ENCODE measurements around the gene PEX12.
A peak's percentile ranks its signal among the peaks of the same experiment; 100 is the strongest.

PEX12 gene

DNA sequence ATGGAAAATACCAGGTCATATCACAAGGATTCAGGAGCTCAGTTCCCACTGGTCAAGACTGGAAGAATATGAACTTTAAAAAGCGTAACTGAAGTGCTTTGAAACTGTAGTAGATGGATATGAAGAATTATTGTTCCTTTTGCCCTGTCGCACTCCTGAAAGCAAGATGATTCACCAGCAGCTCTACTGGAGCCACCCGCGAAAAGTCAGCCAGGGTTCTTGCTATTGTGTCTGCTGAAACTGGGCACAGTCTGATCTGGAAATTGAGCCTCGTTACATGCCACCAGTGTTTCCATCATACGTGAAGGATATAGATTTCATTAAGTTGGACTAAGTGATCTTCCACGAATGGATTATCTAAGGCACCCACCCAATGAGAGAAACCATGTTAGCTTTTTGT is 25.3 kb upstream of the PEX12 start:
- no peaks in the 10 kb centered on the region; the same call in 1 of the 2 replicates for H3K9me3 ChIP-seq
- H3K4me1 ChIP-seq: no peaks in the 10 kb centered on the region
- H3K4me3 ChIP-seq (ENCODE audit: low read depth, low read length): no peak overlapping the region
- TF ChIP-seq CTCF (IDR thresholded peaks at IDR 0.05; ENCODE audit: low read depth, low read length): no peak
- peaks cover 45% of the 10 kb centered on the region for H3K36me3 ChIP-seq
- DNase-seq: no peak
- H3K27me3 ChIP-seq: no peaks in the 10 kb centered on the region

DNA sequence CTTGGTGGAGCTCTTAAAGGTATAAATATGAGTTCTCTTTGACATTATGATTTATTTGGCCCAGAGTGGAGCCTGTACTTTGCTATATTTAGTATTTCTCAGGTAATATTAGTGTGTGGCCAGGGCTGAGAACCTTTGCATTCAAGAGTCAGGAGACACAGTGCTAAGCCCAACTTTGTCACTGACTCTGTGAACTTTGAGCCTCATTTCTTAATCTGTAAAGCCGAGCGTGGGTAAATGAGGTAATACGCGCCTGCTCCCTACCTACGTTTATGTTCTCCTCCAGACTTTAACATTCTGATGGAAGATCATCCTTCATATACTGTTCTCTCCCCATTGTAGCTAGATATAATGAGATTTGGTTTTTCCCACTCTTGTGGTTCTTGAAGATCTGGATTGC is 19.2 kb upstream of the PEX12 start:
- Histone ChIP-seq H3K4me3 (ENCODE audit: low read depth, low read length) (no peak overlapping the region), H3K36me3 (peaks cover 60% of the 10 kb centered on the region), H3K27me3 (no peaks in the 10 kb centered on the region), H3K9me3 (no peaks in the 10 kb centered on the region; the same call in 1 of the 2 replicates), H3K4me1 (no peaks in the 10 kb centered on the region)
- DNase-seq: no peak
- TF ChIP-seq CTCF (IDR thresholded peaks at IDR 0.05; ENCODE audit: low read depth, low read length): no peak

GRCh38 chr17:35596530-35597233 is 18.3 kb upstream of the PEX12 start:
- H3K36me3 ChIP-seq: peaks cover 54% of the 10 kb centered on the region

DNA sequence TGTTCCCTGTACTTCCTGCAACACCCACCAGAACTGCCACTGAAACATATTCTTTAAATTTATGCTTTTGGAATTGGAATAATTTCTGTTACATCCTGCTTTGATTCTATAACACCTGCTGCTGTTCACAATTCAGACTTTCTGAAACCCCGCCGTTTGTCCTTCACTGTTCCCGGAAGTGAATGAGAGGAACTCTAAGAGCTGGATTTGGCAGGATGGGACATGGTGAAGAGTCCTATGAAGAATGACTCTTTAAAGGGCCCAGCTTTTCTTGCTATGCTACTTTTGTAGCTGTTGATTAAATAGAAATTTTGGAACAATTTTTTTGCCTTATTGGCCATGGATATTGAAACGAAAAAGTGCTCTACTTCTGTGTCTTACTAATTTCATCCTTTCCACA is 17.7 kb upstream of the PEX12 start:
- DNase-seq: no peak
- H3K36me3 ChIP-seq: peaks cover 52% of the 10 kb centered on the region
- no peaks in the 10 kb centered on the region for H3K27me3 ChIP-seq
- TF ChIP-seq CTCF (IDR thresholded peaks at IDR 0.05; ENCODE audit: low read depth, low read length): no peak
- no peaks in the 10 kb centered on the region for H3K4me1 ChIP-seq
- H3K9me3 ChIP-seq: no peaks in the 10 kb centered on the region; the same call in 1 of the 2 replicates
- no peak overlapping the region for H3K4me3 ChIP-seq (ENCODE audit: low read depth, low read length)

More at GRCh38 chr17:35596530-35597233, 18.3 kb upstream of the PEX12 start:
- Histone ChIP-seq H3K4me3 (ENCODE audit: low read depth, low read length) (no peak overlapping the region), H3K27me3 (no peaks in the 10 kb centered on the region), H3K4me1 (no peaks in the 10 kb centered on the region), H3K9me3 (no peaks in the 10 kb centered on the region; the same call in 1 of the 2 replicates)
- TF ChIP-seq CTCF (IDR thresholded peaks at IDR 0.05; ENCODE audit: low read depth, low read length): no peak
- DNase-seq: no peak

GRCh38 chr17:35588196-35588920 is 10.0 kb upstream of the PEX12 start:
- Histone ChIP-seq H3K36me3 (no peaks in the 10 kb centered on the region), H3K4me1 (peaks cover 3% of the 10 kb centered on the region), H3K9me3 (no peaks in the 10 kb centered on the region), H3K27me3 (peaks cover 6% of the 10 kb centered on the region; the same call in 1 of the 2 replicates), H3K4me3 (ENCODE audit: low read depth, low read length) (peak overlapping the region; percentile 100)
- TF ChIP-seq CTCF (IDR thresholded peaks at IDR 0.05; ENCODE audit: low read depth, low read length): no peak
- DNase-seq: no peak

All from BE2C (cell line).